Measurements from ENCODE around the gene CDC23. TPM values are rescaled to one million over a fixed set of nuclear protein-coding genes. Genes with fewer than 3 reads are reported as not detected.

Gene CDC23
- total and polyA plus RNA-seq, 10 of the 15 experiments (the other 5 are each of a cell fraction or from before 2014, with no cell fraction given): 37.1 to 66.1 (median 48.6) TPM

GRCh38 chr5:138223532-138223931 lies 10.4 kb upstream of the CDC23 start:
- Histone ChIP-seq H3K27me3 (replicated peaks in 1 of 2; ENCODE audit: control insufficient read depth in 2 of 2, insufficient read depth in 2 of 2, low read length in 1 of 2) (no peaks in the 10 kb centered on the region; a peak in 1 of 4 replicates), H4K20me1 (ENCODE audit: control insufficient read depth, insufficient read depth) (no peaks in the 10 kb centered on the region), H2AFZ (ENCODE audit: control insufficient read depth, low read depth, low read length) (peak overlapping the region; percentile 51), H3K27ac (ENCODE audit: control insufficient read depth, insufficient read depth) (no peak overlapping the region), H3K79me2 (ENCODE audit: control insufficient read depth, insufficient read depth, low read length) (no peaks in the 10 kb centered on the region), H3K4me3 (no peak overlapping the region), H3K9me3 (replicated peaks; ENCODE audit: control insufficient read depth, insufficient read depth, low read length) (peaks cover 3% of the 10 kb centered on the region; the same call in 1 of the 3 replicates), H3K9ac (ENCODE audit: control insufficient read depth, insufficient read depth, low read length) (no peak overlapping the region), H3K4me1 (ENCODE audit: control insufficient read depth, insufficient read depth, low read length) (no peaks in the 10 kb centered on the region), H3K4me2 (ENCODE audit: control insufficient read depth, insufficient read depth) (no peak overlapping the region), H3K36me3 (ENCODE audit: control insufficient read depth in 2 of 2, insufficient read depth in 2 of 2, low read length in 1 of 2) (no peaks in the 10 kb centered on the region)
- ChIA-PET SMC1A (ENCODE audit: uncharacterized antibody, unreplicated experiment) (interaction anchor here (0.8 to 1.0 kb wide), 3 partner anchors 43 to 130 kb away, joined by 3 read pairs; no protein-coding TSS in a partner anchor), CTCF (interaction anchor here (0.8 to 1.7 kb wide), 8 partner anchors 9 to 130 kb away, joined by 3 to 8 read pairs (median 3); partner anchors contain the start of gene KIF20A), POLR2A (no interaction called here), RAD21 (ENCODE audit: unreplicated experiment) (interaction anchor here (0.8 to 1.0 kb wide), 2 partner anchors 8 to 38 kb away, joined by 3 read pairs; no protein-coding TSS in a partner anchor)
- ATAC-seq (no peak), DNase-seq (ENCODE audit: low read depth, low spot score) (no peak), FAIRE-seq (no peak)
- intact Hi-C loops (cut with micrococcal nuclease; ENCODE audit: unreplicated experiment) (no loop called here), in situ Hi-C loops (cut with MboI) (no loop called here)
- no TSS peak for BruUV-seq (replicated peaks)
- WGBS (ENCODE audit: insufficient coverage, insufficient replicate concordance, low lambda C conversion rate, missing lambda C conversion rate): 43% methylated on average over 1 of the region's 1 CpG
- TF ChIP-seq CHD1 (IDR thresholded peaks at IDR 0.05; ENCODE audit: low read depth, low read length): no peak
- no peak for TF ChIP-seq FOXK2 (IDR thresholded peaks at IDR 0.05)
- no peak for TF ChIP-seq NR2C1 (IDR thresholded peaks at IDR 0.05)
- TF ChIP-seq MYB (IDR thresholded peaks at IDR 0.05; ENCODE audit: borderline replicate concordance, low read depth, low read length): no peak
- no peak for TF ChIP-seq ZNF24 (IDR thresholded peaks at IDR 0.05)
- no peak for TF ChIP-seq RB1 (IDR thresholded peaks at IDR 0.05; ENCODE audit: borderline replicate concordance)
- no peak for TF ChIP-seq NFYA (IDR thresholded peaks at IDR 0.05; ENCODE audit: borderline replicate concordance, low read depth, low read length)
- TF ChIP-seq BCL11A (IDR thresholded peaks at IDR 0.05; ENCODE audit: low read depth, low read length): no peak
- TF ChIP-seq CTCF (IDR thresholded peaks at IDR 0.05 in 2 of 3, conservative IDR thresholded peaks at IDR 0.05 in 1 of 3; ENCODE audit: control insufficient read depth in 2 of 3, extremely low read depth in 1 of 3, insufficient read depth in 1 of 3, low read depth in 3 of 3, low read length in 3 of 3): no peak
